ENCODE data around the gene RET. TPM values are rescaled to one million over a fixed set of nuclear protein-coding genes. Genes with fewer than 3 reads are reported as not detected.

RET gene
- total and polyA plus RNA-seq, 7 donors = 1.8 to 6.5 (median 3.9) TPM; not detected in 2

DNA sequence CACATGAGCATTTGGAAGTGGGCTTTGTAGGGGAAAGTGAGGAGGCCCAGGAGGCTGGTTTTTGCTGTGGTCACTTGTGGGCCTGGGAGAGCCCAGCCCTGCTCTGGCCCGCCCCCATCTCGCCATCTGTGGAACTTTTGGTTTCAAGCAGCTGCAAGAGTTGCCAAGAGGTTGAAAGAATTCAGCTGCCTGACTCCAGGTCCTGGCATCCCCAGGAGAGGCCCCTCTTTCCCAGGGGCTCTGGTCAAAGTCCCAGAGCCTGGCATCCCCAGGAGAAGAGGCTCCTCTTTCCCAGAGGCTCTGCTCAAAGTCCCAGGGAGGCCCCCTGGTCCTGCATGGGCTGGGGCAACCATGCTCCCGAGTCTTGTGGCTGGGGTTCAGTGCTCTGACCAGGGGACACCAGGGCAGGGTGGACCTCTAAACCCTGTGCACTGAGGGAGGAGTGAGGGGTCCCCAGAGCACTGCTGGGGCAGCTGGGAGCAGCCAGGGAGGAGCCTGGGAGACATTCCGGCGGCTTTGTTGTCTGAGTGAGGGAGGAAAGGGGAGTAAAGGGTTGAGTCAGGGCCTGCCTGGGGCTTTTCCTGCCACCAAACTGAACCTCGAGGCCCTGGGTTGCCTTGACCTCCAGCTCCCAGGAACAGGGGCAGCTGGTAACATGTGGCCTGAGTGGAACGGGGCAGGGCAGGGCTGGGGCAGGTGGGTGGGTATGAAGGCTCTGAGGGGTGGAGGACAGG, 33.6 kb downstream of the RET start:
- DNase-seq = no peak
- H3K36me3 ChIP-seq = no peaks in the 10 kb centered on the region
- H3K27ac ChIP-seq = no peak overlapping the region
- no peak for TF ChIP-seq POLR2A (IDR thresholded peaks at IDR 0.05)
- TF ChIP-seq, protein P1, sequence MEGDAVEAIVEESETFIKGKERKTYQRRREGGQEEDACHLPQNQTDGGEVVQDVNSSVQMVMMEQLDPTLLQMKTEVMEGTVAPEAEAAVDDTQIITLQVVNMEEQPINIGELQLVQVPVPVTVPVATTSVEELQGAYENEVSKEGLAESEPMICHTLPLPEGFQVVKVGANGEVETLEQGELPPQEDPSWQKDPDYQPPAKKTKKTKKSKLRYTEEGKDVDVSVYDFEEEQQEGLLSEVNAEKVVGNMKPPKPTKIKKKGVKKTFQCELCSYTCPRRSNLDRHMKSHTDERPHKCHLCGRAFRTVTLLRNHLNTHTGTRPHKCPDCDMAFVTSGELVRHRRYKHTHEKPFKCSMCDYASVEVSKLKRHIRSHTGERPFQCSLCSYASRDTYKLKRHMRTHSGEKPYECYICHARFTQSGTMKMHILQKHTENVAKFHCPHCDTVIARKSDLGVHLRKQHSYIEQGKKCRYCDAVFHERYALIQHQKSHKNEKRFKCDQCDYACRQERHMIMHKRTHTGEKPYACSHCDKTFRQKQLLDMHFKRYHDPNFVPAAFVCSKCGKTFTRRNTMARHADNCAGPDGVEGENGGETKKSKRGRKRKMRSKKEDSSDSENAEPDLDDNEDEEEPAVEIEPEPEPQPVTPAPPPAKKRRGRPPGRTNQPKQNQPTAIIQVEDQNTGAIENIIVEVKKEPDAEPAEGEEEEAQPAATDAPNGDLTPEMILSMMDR (IDR thresholded peaks at IDR 0.05) = no peak
- TF ChIP-seq EP300 (IDR thresholded peaks at IDR 0.05) = no peak
- no peak for TF ChIP-seq POLR2AphosphoS5 (IDR thresholded peaks at IDR 0.05)
- H3K4me1 ChIP-seq = peaks cover 0 to 4% (median 2%) of the 10 kb centered on the region in 4 donors
- intact Hi-C loops (cut with DNase I) = no loop called here
- 64 to 67% methylated on average over 7 of the region's 7 CpGs for WGBS, 2 donors
- no peaks in the 10 kb centered on the region for H3K27me3 ChIP-seq
- no peaks in the 10 kb centered on the region for H3K9me3 ChIP-seq
- H3K4me3 ChIP-seq = no peak overlapping the region

DNA sequence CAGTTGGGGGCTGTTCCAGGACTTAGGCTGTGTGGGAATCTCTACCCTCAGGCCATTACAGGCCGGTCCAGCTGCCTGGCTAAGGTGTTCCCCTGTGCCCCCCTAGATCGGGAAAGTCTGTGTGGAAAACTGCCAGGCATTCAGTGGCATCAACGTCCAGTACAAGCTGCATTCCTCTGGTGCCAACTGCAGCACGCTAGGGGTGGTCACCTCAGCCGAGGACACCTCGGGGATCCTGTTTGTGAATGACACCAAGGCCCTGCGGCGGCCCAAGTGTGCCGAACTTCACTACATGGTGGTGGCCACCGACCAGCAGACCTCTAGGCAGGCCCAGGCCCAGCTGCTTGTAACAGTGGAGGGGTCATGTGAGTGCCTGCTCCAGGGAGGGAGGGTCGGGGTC, 34.2 kb downstream of the RET start:
- DNase-seq = no peak
- no peak overlapping the region for H3K27ac ChIP-seq
- WGBS, 2 donors = 87 to 91% methylated on average over 11 of the region's 11 CpGs

DNA sequence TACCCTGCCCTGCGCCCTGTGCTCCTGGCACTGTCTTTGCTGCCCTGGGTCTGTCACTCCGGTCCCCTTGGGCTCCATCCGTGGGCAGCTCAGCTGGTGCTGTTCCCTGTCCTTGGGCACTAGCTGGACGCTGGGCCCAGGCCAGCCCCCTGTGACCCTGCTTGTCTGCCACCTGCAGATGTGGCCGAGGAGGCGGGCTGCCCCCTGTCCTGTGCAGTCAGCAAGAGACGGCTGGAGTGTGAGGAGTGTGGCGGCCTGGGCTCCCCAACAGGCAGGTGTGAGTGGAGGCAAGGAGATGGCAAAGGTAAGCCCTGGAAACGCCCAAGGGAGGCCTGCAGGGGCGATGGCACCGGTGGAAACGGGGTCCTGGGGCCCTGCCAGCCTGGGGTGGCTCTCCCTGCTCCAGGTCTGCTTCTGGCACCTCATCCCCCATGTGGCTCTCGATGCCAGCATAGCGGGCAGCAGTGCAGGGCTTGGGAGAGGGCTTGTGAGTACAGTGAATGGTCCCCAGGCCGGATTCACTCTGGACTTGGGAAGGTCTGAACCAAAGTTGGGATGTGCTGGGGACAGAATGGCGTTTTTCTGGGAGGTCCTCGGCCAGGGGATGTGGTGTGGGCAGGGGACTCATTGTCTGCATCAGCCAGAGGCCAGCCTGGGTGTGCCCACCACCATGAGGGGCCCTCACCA, 35.2 kb downstream of the RET start:
- H3K4me1 ChIP-seq = no peaks in the 10 kb centered on the region
- no peak overlapping the region for H3K4me3 ChIP-seq
- H3K27me3 ChIP-seq = no peaks in the 10 kb centered on the region
- no peak for DNase-seq
- H3K36me3 ChIP-seq = no peaks in the 10 kb centered on the region
- H3K27ac ChIP-seq = no peak overlapping the region
- WGBS, 2 donors = 85 to 90% methylated on average over 17 of the region's 17 CpGs
- TF ChIP-seq, protein P1 (IDR thresholded peaks at IDR 0.05) = no peak
- no peak for TF ChIP-seq EP300 (IDR thresholded peaks at IDR 0.05)
- no peak for TF ChIP-seq POLR2AphosphoS5 (IDR thresholded peaks at IDR 0.05)
- no peak for TF ChIP-seq POLR2A (IDR thresholded peaks at IDR 0.05)
- intact Hi-C loops (cut with DNase I) = no loop called here
- H3K9me3 ChIP-seq = no peaks in the 10 kb centered on the region

More for the DNA sequence above, 34.2 kb downstream of the RET start:
- Histone ChIP-seq H3K4me1 (no peaks in the 10 kb centered on the region), H3K4me3 (no peak overlapping the region), H3K36me3 (no peaks in the 10 kb centered on the region), H3K27me3 (no peaks in the 10 kb centered on the region), H3K9me3 (no peaks in the 10 kb centered on the region)
- intact Hi-C loops (cut with DNase I) = no loop called here
- no peak for TF ChIP-seq POLR2AphosphoS5 (IDR thresholded peaks at IDR 0.05)
- no peak for TF ChIP-seq POLR2A (IDR thresholded peaks at IDR 0.05)
- no peak for TF ChIP-seq EP300 (IDR thresholded peaks at IDR 0.05)
- TF ChIP-seq, protein P1 (IDR thresholded peaks at IDR 0.05) = no peak

DNA sequence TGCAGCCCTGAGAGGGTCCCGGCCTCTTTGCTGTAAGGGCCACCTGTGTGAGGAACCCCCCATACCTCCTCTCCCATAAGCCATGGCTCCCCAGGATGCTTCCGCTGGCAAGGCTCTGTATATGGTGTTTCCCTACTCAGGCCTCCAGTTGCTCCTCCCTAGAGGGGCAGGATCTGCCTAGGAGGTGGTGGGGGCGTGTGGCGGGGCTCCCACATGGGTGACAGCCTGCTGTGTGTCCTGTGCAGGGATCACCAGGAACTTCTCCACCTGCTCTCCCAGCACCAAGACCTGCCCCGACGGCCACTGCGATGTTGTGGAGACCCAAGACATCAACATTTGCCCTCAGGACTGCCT, 35.7 kb downstream of the RET start:
- Histone ChIP-seq H3K36me3 (no peaks in the 10 kb centered on the region), H3K27me3 (no peaks in the 10 kb centered on the region), H3K9me3 (no peaks in the 10 kb centered on the region), H3K4me1 (no peaks in the 10 kb centered on the region), H3K4me3 (no peak overlapping the region), H3K27ac (no peak overlapping the region)
- no peak for DNase-seq
- no peak for TF ChIP-seq POLR2A (IDR thresholded peaks at IDR 0.05)
- no peak for TF ChIP-seq POLR2AphosphoS5 (IDR thresholded peaks at IDR 0.05)
- no peak for TF ChIP-seq EP300 (IDR thresholded peaks at IDR 0.05)
- TF ChIP-seq, protein P1 (IDR thresholded peaks at IDR 0.05) = no peak
- 91 to 96% methylated on average over 7 of the region's 7 CpGs for WGBS, 2 donors
- intact Hi-C loops (cut with DNase I) = no loop called here

All from sigmoid colon (tissue), 7 donors.